Esophagus (tissue), 2 donors: ENCODE results near the gene SLC37A2. TPM values are rescaled to one million over a fixed set of nuclear protein-coding genes. Genes with fewer than 3 reads are reported as not detected.

Experiments
- H3K27ac ChIP-seq, 2 donors: one replicate each; pipeline ENCODE4 v1.5.1; 2013; ENCODE audit warnings: low read depth in 2 of 2, mild to moderate bottlenecking in 2 of 2, inconsistent platforms in 1 of 2, low read length in 1 of 2, moderate library complexity in 1 of 2
- H3K27me3 ChIP-seq, 2 donors: one replicate each; pipeline ENCODE4 v1.6.1; 2013; ENCODE audit warnings: low read length in 2 of 2, control low read depth in 1 of 2, mild to moderate bottlenecking in 1 of 2; ENCODE audit not compliant: insufficient read depth in 2 of 2, control insufficient read depth in 1 of 2
- H3K36me3 ChIP-seq, 2 donors: one replicate each; pipeline ENCODE4 v1.6.1; 2013; ENCODE audit warnings: low read length in 1 of 2; ENCODE audit not compliant: control insufficient read depth in 2 of 2, insufficient read depth in 2 of 2
- H3K4me1 ChIP-seq, 2 donors: one replicate each; pipeline ENCODE4 v1.6.1; 2013; ENCODE audit warnings: low read length in 1 of 2; ENCODE audit not compliant: control insufficient read depth in 2 of 2, insufficient read depth in 2 of 2
- H3K4me3 ChIP-seq, 2 donors: one replicate each; pipeline ENCODE4 v1.5.1; 2013; ENCODE audit warnings: low read length in 2 of 2, mild to moderate bottlenecking in 2 of 2, low read depth in 1 of 2, moderate library complexity in 1 of 2
- H3K9me3 ChIP-seq, 2 donors: one replicate each; pipeline ENCODE4 v1.6.1; 2013; ENCODE audit warnings: mild to moderate bottlenecking in 2 of 2, low read depth in 1 of 2, low read length in 1 of 2, moderate library complexity in 1 of 2; ENCODE audit not compliant: control insufficient read depth in 2 of 2, insufficient read depth in 1 of 2
- WGBS, 2 donors: extraction: QIAGEN DNeasy Blood & Tissue Kit; methylation state at CpG; one replicate each; pipeline ENCODE4 v1.1.7; 2013; 5-methylcytosine and 5-hydroxymethylcytosine counted together
- polyA plus RNA-seq, 2 donors: library from polyadenylated mRNA; stranded (reverse); fragments of 200-250 nt; gene quantifications; one replicate each; pipeline ENCODE4 v1.2.3, GENCODE V29; 2013
- donor health status: healthy with polysubstance abuse.
- donor health status: Bipolar disorder and iron deficiency.

The SLC37A2 gene
- polyA plus RNA-seq, 2 donors, result 21.7 to 27.0 TPM

- H3K27me3 ChIP-seq, result no peaks in the 10 kb centered on the region
- no peaks in the 10 kb centered on the region for H3K4me1 ChIP-seq
- WGBS, 2 donors, result 89 to 91% methylated on average over 2 of the region's 2 CpGs
- H3K27ac ChIP-seq, result no peak overlapping the region
- peaks cover 0 to 17% of the 10 kb centered on the region in 2 donors for H3K36me3 ChIP-seq
- no peaks in the 10 kb centered on the region for H3K9me3 ChIP-seq
- no peak overlapping the region for H3K4me3 ChIP-seq
These were observed 37.0 kb downstream of the SLC37A2 start for GRCh38 chr11:125100136-125100535.

GRCh38 chr11:125101596-125101995, 38.5 kb downstream of the SLC37A2 start:
- 77 to 82% methylated on average over 3 of the region's 3 CpGs for WGBS, 2 donors
- Histone ChIP-seq H3K36me3 (peaks cover 0 to 9% of the 10 kb centered on the region in 2 donors), H3K27me3 (no peaks in the 10 kb centered on the region), H3K27ac (no peak overlapping the region), H3K9me3 (no peaks in the 10 kb centered on the region), H3K4me3 (no peak overlapping the region), H3K4me1 (no peaks in the 10 kb centered on the region)

- Histone ChIP-seq H3K27me3 (no peaks in the 10 kb centered on the region), H3K4me1 (no peaks in the 10 kb centered on the region), H3K27ac (no peak overlapping the region), H3K9me3 (no peaks in the 10 kb centered on the region), H3K36me3 (peaks cover 0 to 9% of the 10 kb centered on the region in 2 donors), H3K4me3 (no peak overlapping the region)
- 94 to 95% methylated on average over 19 of the region's 19 CpGs for WGBS, 2 donors
These were observed 38.9 kb downstream of the SLC37A2 start for GRCh38 chr11:125102025-125102424.

DNA sequence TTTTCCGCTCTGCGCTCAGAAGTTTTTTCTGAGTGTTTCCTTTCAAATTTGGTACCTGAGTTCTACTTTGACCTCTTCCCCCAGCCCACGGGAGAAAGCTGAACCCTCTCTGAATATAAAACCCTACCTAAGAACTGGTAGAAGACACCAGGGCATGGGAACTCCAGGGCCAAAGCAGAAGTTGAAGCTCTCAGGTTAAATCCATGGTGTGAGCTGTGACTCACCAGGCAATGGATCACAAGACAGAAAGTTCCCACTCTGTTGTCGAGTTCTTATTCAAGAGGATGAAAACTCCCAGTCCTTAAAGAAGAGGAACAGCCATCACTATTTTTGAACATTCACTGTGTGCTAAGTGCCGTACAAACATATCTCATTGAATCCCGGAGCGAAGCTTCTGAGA, 39.4 kb downstream of the SLC37A2 start:
- Histone ChIP-seq H3K27ac (no peak overlapping the region), H3K36me3 (peaks cover 0 to 6% of the 10 kb centered on the region in 2 donors)

DNA sequence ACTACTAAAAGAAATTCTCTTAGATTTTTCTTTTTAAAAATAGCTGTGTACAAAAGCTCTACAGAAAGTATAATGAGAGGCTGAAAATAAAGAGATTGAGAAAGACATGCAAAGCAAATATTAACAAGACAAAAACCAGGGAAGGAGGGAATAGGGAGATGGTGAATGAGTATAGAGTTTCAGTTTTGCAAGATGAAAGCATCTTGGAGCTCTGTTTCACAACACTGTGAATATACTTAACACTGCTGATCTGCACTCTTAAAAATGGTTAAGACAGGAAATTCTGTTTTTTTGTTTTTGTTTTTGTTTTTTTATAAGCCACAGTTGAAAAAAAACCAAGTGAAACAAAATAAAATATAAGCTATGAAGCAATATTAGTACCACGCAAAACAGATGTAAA, 42.8 kb downstream of the SLC37A2 start:
- Histone ChIP-seq H3K4me3 (no peak overlapping the region), H3K27me3 (no peaks in the 10 kb centered on the region), H3K4me1 (no peaks in the 10 kb centered on the region), H3K9me3 (no peaks in the 10 kb centered on the region), H3K36me3 (peaks cover 0 to 4% of the 10 kb centered on the region in 2 donors), H3K27ac (no peak overlapping the region)
- WGBS, 2 donors, result 48 to 97% methylated on average over 1 of the region's 1 CpG

More for the DNA sequence above, 39.4 kb downstream of the SLC37A2 start:
- 95% methylated on average over 7 of the region's 7 CpGs for WGBS, 2 donors
- H3K4me1 ChIP-seq, result no peaks in the 10 kb centered on the region
- no peak overlapping the region for H3K4me3 ChIP-seq
- H3K27me3 ChIP-seq, result no peaks in the 10 kb centered on the region
- H3K9me3 ChIP-seq, result no peaks in the 10 kb centered on the region

DNA sequence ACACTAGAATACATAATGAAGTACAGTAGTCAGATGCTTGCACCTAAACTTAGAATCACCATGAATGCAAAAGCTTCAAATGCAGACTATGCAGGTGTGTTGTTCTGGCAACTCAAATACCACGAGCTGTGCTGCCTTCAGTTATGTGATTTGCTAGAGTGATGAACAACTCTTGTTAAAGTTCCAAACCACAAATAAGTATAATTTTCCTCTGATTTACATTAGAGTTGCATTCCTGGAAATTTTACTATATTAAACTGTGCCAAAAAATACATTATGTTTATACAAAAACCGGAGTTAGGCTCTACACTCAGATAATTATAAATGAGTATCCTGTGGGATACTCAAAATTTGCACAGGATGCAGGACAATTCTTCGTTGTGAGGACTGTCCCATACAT, 45.4 kb downstream of the SLC37A2 start:
- WGBS, 2 donors, result 50 to 67% methylated on average over 3 of the region's 3 CpGs
- Histone ChIP-seq H3K27ac (no peak overlapping the region), H3K36me3 (no peaks in the 10 kb centered on the region), H3K4me1 (no peaks in the 10 kb centered on the region), H3K9me3 (no peaks in the 10 kb centered on the region), H3K4me3 (no peak overlapping the region), H3K27me3 (no peaks in the 10 kb centered on the region)

DNA sequence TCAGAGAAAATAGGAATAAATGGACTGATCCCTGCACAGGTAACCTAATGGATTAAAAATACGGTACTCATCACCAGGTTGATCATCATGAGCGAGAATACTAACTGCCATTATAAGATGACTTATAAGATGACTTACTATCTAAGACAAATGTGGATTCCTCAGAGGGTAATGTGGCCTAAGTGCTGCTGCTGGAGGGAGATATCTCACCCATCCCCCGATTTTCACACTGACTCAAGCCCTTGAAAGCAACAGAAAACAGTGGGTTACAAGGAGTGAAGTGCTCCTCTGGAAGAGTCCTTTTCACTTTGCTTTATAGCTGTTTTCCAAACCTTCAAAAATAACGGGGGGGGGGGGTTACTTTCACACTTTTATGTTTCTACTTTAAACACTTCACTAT, 47.4 kb downstream of the SLC37A2 start:
- Histone ChIP-seq H3K27me3 (no peaks in the 10 kb centered on the region), H3K4me1 (no peaks in the 10 kb centered on the region), H3K4me3 (peak overlapping the region in 1 of 2 donors; percentile 81), H3K27ac (no peak overlapping the region), H3K9me3 (no peaks in the 10 kb centered on the region), H3K36me3 (no peaks in the 10 kb centered on the region)
- 48 to 51% methylated on average over 4 of the region's 4 CpGs for WGBS, 2 donors

DNA sequence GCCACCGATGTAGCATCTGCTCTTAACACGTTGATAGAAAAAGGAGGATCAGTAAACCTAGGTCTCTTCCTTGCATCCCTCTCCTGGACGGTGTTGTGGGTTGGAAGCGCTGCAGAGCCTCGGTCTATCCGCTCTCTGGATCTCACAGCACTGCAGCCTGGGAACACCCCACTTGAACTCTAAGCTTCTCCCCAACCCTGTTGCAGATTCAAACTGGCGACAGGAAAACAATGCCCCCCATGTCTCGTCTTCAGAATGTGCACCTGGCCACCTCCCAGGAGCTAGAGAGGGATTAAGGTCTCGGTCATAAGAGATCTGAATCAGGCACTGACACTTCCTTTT, 47.9 kb downstream of the SLC37A2 start:
- 1 to 2% methylated on average over 9 of the region's 9 CpGs for WGBS, 2 donors
- no peaks in the 10 kb centered on the region for H3K27me3 ChIP-seq
- peak overlapping the region; percentile 35 to 91 for H3K27ac ChIP-seq
- no peaks in the 10 kb centered on the region for H3K4me1 ChIP-seq
- peak overlapping the region; percentile 71 to 81 for H3K4me3 ChIP-seq
- H3K36me3 ChIP-seq, result no peaks in the 10 kb centered on the region
- H3K9me3 ChIP-seq, result no peaks in the 10 kb centered on the region

- 5 to 6% methylated on average over 49 of the region's 49 CpGs for WGBS, 2 donors
- Histone ChIP-seq H3K27me3 (no peaks in the 10 kb centered on the region), H3K4me1 (no peaks in the 10 kb centered on the region), H3K9me3 (no peaks in the 10 kb centered on the region), H3K4me3 (peak within 1 kb of the TSS; percentile 71 to 81), H3K27ac (peak within 1 kb of the TSS; percentile 35 to 91), H3K36me3 (no peaks in the 10 kb centered on the region)
These were observed 48.5 kb downstream of the SLC37A2 start, which contains the start of gene TMEM218 for GRCh38 chr11:125111343-125112207. Gene TMEM218 (minus strand): TSS chr11:125111626. CDS start chr11:125102241, 9,385 bp downstream.

DNA sequence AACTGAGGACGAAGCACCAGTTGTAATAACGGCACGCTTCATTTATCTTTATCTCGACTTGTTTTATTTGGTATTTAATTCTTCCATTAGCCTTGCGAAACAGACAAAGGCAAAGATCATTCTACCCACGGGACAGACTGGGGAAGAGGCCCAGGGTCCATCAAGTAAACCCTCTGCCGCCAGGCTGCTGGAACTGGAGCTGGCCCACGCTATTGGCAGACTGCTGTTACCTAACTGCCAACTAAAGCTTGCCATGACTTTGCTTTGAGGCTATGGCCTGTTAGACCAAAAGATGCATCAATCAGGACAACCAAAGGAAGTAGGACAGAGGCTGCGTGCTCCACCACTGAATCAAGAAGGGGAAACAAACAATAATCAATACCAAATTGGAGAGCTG, 49.1 kb downstream of the SLC37A2 start:
- Histone ChIP-seq H3K9me3 (no peaks in the 10 kb centered on the region), H3K4me1 (no peaks in the 10 kb centered on the region), H3K36me3 (no peaks in the 10 kb centered on the region), H3K27ac (peak overlapping the region in 1 of 2 donors; percentile 66), H3K4me3 (peak overlapping the region in 1 of 2 donors; percentile 28), H3K27me3 (no peaks in the 10 kb centered on the region)
- 83 to 86% methylated on average over 9 of the region's 9 CpGs for WGBS, 2 donors
